ENCODE data around the gene C2CD2.

Gene C2CD2

GRCh38 chr21:41861255-41861654 lies 92.6 kb downstream of the C2CD2 start:
- no peak for DNase-seq

- no peak for DNase-seq
Measured at GRCh38 chr21:41859297-41859980, 94.4 kb downstream of the C2CD2 start.

DNA sequence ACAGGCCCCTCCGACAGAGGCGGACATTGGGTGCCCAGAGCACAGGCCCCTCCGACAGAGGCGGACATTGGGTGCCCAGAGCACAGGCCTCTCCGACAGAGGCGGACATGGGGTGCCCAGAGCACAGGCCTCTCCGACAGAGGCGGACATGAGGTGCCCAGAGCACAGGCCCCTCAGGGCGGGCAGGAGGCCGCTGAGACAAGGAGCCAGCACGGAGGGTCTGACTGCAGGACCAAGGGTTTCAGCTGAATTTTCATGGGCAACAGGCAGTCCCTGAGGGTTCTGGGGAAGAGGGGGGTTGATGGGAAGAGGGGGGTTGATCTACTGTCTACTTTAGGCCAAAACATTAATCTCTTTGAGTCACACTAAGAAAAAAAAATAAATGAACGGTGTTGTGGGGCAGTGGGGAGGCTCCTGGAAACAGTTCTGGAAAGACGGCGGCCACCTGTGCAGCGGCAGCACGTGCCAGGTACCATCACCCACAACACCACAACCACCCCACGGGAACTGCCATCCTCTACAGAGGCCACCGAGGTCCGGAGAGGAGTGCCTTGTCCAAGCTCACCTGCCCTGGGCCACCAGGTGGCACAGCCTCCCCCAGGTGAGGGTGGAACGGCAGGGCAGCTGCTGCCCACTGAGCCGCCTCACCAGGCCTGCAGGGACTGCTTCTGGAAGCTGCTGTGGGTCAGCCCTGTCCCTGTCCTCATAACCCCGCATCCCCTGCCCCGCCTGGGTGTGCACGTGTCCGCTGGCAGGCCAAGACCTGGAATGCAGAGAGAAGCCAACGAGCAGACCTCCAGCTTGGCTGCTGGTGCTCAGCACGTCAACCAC lies 95.1 kb downstream of the C2CD2 start:
- no peak for DNase-seq

DNA sequence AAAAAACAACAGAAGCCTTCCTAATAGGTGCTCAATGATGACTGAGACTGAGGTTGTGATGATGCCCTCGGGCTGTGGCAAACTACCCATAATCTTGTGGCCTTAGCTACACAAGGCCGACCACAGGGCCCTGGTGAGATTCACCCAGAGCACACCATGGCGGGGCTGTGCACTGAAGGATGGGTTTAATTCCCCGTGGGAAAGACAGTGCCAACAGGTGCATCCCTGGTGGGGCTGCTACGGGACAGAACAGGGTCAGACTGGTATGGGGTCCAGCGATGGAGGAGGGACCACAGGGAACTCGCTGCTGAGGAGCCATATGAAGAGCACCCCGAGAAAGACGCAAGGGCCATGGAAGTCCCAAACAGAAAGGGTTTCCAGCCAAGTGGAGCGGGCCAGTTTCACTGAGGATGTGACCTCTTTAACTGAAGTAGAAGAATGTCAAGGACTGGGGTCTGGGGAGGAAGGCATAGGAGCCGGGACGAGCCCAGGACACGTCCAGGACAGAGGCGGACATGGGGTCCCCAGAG lies 96.0 kb downstream of the C2CD2 start:
- no peak for DNase-seq

GRCh38 chr21:41856572-41856971 lies 97.2 kb downstream of the C2CD2 start:
- DNase-seq = no peak

DNA sequence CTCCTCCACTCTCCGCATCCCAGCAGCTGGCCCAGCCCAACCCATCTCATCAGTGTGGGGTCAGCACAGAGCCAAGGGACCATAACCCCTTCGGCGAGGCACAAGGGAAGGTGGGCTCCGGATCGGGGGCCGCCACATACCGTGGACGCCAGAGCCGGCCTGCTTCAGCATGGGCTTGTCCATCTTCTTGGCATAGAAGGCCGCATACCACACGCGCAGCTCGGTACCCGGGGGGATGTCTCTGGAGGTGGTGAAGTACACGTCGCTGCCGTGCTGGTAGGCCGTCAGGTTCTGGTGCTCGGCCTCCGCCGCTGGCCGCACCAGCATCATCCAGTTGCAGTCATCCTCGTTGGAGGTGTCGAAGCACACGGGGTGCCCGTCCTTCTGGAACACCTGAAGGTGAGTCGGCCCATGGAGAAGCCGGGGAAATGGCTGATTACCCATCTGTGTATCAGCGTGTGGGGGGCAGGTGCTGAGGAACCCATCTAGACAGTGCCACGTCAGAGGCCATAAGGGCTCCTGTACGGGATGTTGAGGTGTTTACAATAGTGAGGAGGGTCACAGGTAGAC lies 99.3 kb downstream of the C2CD2 start:
- no peak for DNase-seq

DNA sequence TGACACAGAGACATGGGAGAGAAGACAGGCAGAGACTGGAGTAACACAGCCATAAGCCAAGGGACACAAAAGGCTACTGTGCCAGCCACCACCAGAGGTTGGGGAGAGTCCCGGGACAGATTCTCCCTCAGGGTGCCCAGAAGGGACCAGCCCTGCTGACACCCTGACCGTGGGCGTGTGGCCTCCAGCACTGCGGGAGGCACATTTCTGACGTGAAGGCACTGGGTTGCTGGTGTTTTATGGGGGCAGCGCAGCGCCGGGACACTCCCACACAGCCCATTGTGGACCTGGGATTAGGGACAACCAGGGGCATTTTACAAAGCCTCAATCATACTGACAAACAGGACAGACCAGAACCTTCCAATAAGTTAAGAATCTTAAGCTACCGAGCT lies 100.9 kb downstream of the C2CD2 start:
- DNase-seq = no peak

GRCh38 chr21:41852151-41852928 lies 101.5 kb downstream of the C2CD2 start:
- DNase-seq = no peak

- DNase-seq = no peak
Measured at GRCh38 chr21:41851090-41851790, 102.6 kb downstream of the C2CD2 start.

GRCh38 chr21:41850085-41850484 lies 103.7 kb downstream of the C2CD2 start:
- DNase-seq = no peak

- no peak for DNase-seq
Measured at GRCh38 chr21:41848958-41849580, 104.7 kb downstream of the C2CD2 start.

DNA sequence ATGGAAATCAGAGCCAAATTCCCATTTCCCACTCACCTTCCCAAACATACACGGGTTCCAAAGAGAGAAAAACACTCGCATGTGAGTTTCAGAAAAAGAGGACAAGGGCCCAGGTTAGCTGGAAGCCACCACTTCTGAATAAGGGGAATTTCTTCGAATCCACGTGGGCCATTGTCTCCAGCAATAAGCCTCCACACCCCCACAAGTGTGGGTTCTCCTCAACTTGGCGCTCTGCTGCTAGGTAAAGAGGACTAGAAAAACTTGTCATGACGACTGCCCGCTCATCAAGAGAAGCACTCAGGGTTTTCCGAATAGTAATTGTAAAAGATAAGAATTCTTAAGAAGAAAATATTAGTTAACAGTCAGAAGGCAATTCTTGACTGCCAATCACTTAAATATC lies 105.3 kb downstream of the C2CD2 start:
- DNase-seq = no peak

DNA sequence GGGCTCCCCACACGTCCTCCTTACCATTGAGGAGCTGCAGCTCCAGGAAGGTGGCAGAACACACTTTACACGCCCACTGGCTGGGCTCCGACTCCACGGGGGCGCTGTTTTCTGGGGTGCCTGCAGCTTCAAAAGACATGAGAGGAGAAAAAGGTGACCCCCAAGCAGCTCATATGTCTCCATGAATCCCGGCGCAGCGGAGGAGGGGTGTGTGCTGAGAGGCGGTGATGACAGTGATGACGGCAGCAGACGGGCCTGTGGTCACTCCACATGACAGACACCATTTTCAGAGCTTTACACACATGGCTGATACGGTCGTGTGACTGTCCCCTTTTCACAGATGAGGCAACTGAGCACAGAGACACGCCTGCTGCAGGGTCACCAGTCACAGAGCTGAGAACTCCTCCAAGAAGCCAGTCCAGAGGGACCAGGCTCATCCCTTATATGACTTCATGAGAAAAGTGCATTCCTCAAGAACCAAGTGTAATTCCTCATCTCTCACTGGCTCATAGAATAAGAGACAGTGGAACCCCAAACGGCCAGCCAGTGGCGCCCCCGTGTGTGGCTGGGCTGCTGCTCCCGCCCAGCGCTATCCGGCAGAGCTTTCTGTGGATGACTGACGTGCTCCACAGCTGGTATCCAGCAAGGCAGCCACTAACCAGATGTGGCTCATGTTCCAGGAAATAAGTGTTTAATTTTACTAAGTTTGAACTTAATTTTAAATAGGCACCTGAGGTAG lies 106.6 kb downstream of the C2CD2 start:
- DNase-seq = no peak

GRCh38 chr21:41846536-41846935 lies 107.3 kb downstream of the C2CD2 start:
- no peak for DNase-seq

GRCh38 chr21:41846033-41846317 lies 107.8 kb downstream of the C2CD2 start:
- DNase-seq = no peak

GRCh38 chr21:41845310-41846032 lies 108.3 kb downstream of the C2CD2 start:
- DNase-seq = no peak

DNA sequence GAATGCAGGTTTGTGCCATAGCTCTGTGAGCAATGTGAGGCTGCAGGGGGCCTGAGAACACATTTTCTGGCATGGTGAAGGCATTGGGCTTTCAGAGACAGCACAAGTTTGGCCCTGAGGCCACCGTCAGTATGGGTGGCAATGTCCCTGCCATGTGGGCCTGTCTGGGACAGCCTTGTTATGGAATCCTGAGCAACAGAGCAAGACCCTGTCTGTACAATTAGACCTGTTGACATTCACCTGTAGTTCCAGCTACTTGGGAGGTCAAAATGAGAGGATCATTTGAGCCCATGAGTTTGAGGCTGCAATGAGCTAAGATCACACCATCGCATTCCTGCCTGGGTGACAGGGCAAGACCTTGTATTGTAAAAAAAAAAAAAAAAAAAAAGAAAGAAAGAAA lies 110.2 kb downstream of the C2CD2 start:
- DNase-seq = no peak

GRCh38 chr21:41840880-41841279 lies 112.9 kb downstream of the C2CD2 start:
- DNase-seq = no peak

DNA sequence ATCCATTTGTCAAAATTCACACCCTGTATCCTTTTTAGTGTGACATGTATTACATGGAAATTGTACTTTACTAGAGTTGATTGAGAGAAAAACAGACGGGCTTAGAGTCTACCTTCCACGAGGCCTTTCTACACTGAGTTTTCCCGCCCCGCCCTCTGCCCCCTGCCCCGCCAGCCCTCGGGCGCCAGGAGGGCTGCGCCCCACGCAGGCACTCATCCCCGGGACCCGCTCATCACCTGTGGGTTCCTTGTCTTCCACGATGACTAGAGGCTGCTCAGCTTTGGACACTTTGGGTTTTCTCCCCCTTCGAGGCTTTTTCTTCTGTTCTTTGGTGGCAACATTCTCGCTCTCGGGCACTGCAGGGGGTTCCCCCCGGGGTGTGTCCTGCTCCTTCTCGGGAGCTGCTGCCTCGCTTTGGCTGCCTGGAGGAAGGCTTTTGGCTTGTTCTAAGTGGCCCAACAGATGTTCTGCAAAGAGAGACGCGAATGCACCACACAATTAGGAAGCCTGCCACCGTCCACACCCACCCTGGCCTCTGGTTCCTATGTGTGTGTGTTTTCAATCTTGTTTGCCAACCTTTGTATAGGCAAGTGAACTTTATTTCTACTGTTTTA lies 114.3 kb downstream of the C2CD2 start:
- DNase-seq = no peak

DNA sequence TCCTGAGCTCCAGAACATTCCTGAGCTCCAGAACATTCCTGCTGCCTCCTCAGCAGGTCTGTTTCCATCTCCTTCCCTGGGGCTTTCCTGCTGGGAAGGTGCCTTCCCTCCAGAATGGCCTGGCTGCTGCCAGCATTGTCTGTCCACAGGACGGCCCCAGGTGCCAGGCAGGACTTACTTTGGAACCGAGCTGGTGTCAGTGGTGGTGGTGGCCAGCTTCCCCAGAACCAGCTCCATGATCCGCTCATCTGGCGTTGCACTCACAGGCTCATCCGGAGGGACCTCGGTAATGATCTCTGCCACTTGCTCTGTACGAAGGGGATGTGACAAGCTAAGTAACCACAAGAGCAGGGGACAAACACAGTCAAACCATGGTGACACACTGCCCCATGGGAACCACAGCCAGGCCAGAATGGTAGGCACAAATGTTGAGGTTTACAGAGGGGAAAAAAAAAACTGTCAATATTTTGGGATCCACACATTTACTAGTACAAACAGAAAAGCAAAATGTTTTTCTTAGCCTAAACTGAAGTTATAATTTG lies 116.0 kb downstream of the C2CD2 start:
- DNase-seq = no peak

Data from CD4-positive, alpha-beta T cell treated with Interleukin-4 for 1 hour (primary cell).